ENCODE results near the gene RNU1-2.
"Not testable (repeated sequence)": the region's sequence is repeated elsewhere in the genome, so short reads cannot be mapped to it uniquely, and the experiment has no call there.

Gene RNU1-2

GRCh38 chr1:16911851-16912721 is 16.3 kb downstream of the RNU1-2 start:
- DNase-seq = not testable (repeated sequence)

- DNase-seq = not testable (repeated sequence)
These were observed 17.0 kb downstream of the RNU1-2 start for GRCh38 chr1:16912742-16913141.

DNA sequence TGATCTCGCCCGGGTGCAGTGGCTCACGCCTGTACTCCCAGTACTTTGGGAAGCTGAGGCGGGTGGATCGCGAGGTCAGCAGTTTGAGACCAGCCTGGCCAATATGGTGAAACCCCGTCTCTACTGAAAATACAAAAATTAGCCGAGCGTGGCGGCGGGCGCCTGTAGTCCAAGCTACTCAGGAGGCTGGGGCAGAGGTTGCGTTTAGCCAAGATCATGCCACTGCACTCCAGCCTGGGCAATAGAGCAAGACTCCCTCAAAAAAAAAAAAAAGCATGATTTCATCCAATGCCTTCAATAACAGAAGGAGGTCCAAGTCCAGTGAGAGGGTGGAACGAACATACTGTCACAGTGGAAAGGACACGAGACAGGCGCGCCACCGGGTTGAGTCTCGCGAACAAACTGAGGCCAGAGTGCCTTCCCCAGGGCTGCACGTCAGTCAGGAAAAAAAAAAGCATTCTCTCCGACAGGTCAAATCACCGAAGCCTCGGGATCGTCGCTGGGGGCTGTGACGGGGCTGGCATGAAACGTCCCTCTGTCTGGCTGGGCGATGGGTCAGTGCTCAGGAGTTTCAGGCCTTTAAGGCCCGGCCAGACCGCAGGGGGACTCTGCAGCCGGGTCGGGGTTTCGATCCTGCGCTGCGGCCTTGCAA is 17.5 kb downstream of the RNU1-2 start:
- no peak for DNase-seq

DNA sequence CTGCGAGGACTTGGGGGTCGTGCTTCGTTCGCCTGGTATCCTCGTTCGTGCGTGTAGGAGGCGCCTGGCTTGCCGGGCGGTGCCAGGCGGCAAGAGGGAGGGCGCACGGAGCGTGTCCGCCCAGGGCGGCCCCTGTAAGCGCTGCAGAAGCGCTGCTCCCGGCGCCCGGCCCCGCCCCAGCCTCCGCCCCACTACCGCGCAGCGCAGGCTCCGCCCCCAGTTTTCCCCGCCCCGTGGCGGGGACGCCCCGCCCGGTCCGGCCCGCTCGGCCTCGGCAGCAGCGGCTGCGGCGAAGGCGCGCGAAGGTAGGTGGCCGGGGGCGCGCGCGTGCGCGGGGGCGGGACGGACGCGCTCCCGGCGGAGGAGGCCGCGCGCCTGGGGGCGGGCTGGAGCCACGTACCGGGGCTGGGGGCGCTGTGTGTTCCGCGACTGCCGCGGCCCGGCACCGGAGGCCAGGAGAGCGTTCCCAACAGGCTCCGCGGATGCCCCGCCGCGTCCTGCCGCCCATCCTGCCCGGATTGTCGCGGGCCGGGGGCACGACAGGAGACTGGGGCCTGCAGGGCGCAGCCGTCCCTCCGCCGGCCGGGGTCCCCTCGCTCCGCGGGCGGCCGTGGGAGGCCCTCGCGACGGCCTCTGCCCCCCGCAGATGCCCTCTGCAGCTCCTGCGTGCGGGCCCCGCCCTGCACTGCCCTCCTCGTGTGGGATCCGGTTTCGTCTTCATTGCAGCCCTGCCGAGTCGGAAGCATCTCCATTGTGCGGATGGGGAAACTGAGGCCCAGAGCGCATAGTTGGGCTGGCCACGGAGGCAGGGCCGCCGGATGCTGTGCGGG is 18.3 kb downstream of the RNU1-2 start:
- peak; percentile 95 for DNase-seq

GRCh38 chr1:16914928-16915626 is 19.3 kb downstream of the RNU1-2 start:
- not testable (repeated sequence) for DNase-seq

GRCh38 chr1:16915627-16915973 is 19.8 kb downstream of the RNU1-2 start:
- DNase-seq = no peak

GRCh38 chr1:16916036-16916880 is 20.5 kb downstream of the RNU1-2 start:
- not testable (repeated sequence) for DNase-seq

DNA sequence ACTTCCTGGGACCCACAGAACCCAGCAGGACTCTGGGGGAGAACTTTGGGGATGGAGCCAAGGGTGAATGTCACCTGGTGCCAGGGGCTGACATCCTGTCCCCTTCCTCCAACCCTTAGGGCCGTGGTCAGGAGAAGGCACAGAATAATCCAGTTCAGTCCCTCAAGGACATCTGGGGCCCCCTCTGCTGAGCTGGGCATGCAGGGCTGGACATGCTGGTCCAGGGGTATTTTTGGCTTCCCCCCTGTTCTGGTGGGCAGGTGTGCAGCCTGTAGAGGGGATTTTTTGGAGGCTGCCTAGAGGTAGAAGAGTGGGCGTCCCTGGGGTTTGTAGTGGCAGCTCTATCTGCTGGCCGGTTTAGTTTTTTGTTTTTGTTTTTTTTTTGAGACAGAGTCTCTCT is 22.6 kb downstream of the RNU1-2 start:
- DNase-seq = no peak

DNA sequence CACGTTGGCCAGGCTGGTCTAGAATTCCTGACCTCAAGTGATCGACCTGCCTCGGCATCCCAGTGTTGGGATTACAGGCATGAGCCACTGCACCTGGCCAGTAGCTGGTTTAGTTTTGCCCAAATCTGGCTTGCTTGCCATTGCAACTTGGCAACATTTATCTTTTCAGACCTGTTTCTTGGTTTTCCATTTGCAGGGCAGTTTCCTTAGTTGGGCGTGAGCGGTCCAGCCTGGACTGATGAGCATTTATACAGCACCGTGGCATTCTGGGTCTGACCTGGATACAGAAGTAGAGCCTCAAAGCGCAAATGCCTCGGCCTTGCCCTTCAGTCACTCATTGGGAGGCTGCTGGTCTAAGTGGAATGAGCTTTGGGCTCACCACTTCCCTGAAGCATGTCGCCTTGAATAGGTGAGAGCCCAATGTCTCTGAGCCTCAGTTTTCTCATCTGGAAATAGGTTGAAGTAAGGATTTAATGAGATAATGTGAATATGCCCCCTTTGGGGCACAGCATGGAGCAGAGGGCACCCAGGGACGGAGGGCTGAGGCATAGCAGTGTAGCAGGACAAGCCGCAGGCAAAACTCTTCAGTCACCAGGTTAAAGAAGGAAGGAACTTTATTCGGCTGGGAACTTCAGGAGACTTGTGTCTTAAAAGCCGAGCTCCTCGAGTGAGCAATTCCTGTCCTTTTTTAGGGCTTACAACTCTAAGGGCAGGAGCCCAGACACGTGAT is 23.3 kb downstream of the RNU1-2 start:
- DNase-seq = not testable (repeated sequence)

DNA sequence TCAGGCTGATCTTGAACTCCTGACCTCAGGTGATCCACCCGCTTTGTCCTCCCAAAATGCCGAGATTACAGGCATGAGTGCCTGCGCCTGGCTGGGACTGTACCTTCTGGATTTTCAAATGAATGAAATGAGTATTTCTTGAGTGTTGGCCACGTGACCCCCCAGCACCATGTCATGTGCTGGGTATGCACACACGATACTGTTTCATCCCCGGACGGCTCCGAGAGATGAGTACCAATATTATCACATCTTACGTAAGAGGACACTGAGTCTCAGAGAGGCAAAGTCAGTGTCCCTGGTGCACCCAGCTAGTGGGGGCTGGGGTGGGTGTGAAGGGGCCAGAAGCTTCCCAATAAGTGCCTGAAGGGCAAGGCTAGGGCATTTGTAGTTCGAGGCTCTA is 25.2 kb downstream of the RNU1-2 start:
- no peak for DNase-seq

GRCh38 chr1:16921391-16922185 is 25.8 kb downstream of the RNU1-2 start, which contains the start of gene CROCC:
Gene CROCC, plus strand, starts transcription at chr1:16921931. Its CDS starts 88 bp downstream, at chr1:16922019.
- DNase-seq = peak; percentile 68

- no peak for DNase-seq
These were observed 26.7 kb downstream of the RNU1-2 start for GRCh38 chr1:16922466-16922865.

GRCh38 chr1:16922885-16923431 is 27.2 kb downstream of the RNU1-2 start:
- DNase-seq = no peak

DNA sequence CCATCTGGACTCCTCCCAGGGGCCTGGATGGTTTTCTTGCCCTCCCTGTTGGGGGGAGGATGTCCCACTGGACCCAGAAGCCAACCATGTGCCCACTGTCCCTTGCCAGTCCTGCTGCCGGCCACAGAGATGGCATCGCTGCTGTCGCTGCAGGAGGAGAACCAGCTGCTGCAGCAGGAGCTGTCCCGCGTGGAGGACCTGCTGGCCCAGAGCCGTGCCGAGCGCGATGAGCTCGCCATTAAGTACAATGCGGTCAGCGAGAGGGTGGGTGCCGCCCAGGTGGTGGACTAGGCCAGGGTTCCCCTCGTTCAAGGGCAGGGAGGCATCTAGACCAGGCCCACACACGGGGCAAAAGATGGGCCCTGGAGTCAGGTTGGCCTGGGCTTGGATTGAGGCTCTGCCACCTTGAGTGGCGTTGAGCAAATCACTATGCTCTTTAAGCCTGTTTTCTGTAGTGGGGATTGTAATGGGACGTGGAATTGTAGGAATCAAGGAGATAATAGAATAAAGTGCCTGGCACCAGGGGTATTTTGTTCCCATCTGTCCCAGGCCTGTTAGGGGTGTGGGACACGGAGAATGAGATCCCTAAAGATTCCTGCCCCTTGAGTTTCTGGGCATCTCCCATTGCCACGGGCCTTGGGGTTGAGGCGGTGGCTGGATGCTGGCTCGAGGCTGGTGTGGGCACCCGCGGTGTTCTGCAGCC is 28.6 kb downstream of the RNU1-2 start:
- no peak for DNase-seq

GRCh38 chr1:16924919-16925477 is 29.2 kb downstream of the RNU1-2 start:
- DNase-seq = no peak

GRCh38 chr1:16925635-16926490 is 30.1 kb downstream of the RNU1-2 start:
- no peak for DNase-seq

DNA sequence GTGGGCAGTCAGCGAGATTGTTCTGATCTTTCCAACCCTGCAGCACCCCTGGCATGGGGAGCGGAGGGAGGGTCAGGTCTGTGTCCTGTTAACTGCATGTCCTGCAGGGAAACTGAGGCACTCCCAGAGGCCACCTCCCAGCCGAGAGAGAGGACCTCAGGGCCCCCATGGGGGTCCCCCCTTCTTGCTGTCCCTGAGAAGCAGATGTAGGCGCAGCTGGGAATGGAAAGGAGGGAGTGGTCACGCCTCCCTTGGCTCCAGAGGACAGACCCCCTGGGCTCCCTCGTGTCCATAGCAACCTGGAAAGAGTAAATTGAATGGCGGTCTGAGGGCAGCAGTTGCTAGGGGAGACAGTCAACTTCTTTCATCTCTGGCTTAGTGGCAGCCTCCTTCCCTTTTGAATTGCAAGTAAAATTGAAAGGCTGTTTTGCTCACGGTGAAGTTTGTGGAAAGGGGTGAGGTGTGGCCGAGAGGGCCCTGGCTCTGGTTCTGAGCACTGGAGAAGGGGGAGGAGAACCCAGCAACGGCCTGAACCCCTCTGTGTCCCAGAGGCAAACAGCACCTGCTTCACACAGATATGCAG is 30.8 kb downstream of the RNU1-2 start:
- DNase-seq = no peak
